Neural cell (in vitro differentiated cells): ENCODE data around the gene EMC7. TPM values are rescaled to one million over a fixed set of nuclear protein-coding genes. Genes with fewer than 3 reads are reported as not detected.

ENCODE experiments used
- H2AFZ ChIP-seq: fragments of 200-600, 300-800 bp; sonication (generic), shearing (Covaris generic); 2 replicates; pipeline ENCODE4 v1.6.0; 2014; ENCODE audit warnings: low read depth, mild to moderate bottlenecking, antibody characterized with exemption, low read length, moderate library complexity
- H3F3A ChIP-seq: fragments of 200-600 bp; shearing (Covaris generic); 2 replicates; pipeline ENCODE4 v1.6.1; 2016; ENCODE audit warnings: mild to moderate bottlenecking, moderate library complexity, mixed read lengths, antibody characterized with exemption, low read length; ENCODE audit not compliant: insufficient read depth, poor library complexity, severe bottlenecking
- H3K27ac ChIP-seq: fragments of 200-600, 300-800 bp; sonication (generic), shearing (Covaris generic); 2 replicates; pipeline ENCODE4 v1.5.1; 2014; ENCODE audit warnings: mild to moderate bottlenecking, low read length, moderate library complexity
- H3K27me3 ChIP-seq: fragments of 300-800, 200-600 bp; sonication (generic), shearing (Covaris generic); 2 replicates; pipeline ENCODE4 v1.6.0; 2014; ENCODE audit warnings: mild to moderate bottlenecking, low read depth, low read length, moderate library complexity; ENCODE audit not compliant: insufficient read depth
- H3K36me3 ChIP-seq: fragments of 300-800, 200-600 bp; sonication (generic), shearing (Covaris generic); 2 replicates; pipeline ENCODE4 v1.5.1; 2014; ENCODE audit warnings: mild to moderate bottlenecking, antibody characterized with exemption, low read length, moderate library complexity; ENCODE audit not compliant: insufficient read depth
- H3K4me2 ChIP-seq: fragments of 300-800, 200-600 bp; sonication (generic), shearing (Covaris generic); 2 replicates; pipeline ENCODE4 v1.6.0; 2014; ENCODE audit warnings: mild to moderate bottlenecking, low read length
- H3K4me3 ChIP-seq: fragments of 300-800, 200-600 bp; sonication (generic), shearing (Covaris generic); 2 replicates; pipeline ENCODE4 v1.5.1; 2014; ENCODE audit warnings: mild to moderate bottlenecking, low read length, moderate library complexity
- H3K79me2 ChIP-seq: fragments of 200-600 bp; shearing (Covaris generic); replicated peaks from 2 replicates; pipeline ENCODE4 v1.6.0; 2014; ENCODE audit warnings: mild to moderate bottlenecking, low read length, moderate library complexity; ENCODE audit not compliant: insufficient read depth
- H3K9ac ChIP-seq: fragments of 300-800, 200-600 bp; sonication (generic), shearing (Covaris generic); 2 replicates; pipeline ENCODE4 v1.6.1; 2016; ENCODE audit warnings: mild to moderate bottlenecking, low read length, mixed read lengths
- H3K9me2 ChIP-seq: fragments of 200-600 bp; shearing (Covaris generic); 2 replicates; pipeline ENCODE4 v1.6.1; 2016; ENCODE audit warnings: mild to moderate bottlenecking, low read length, mixed read lengths; ENCODE audit not compliant: insufficient read depth
- H3K9me3 ChIP-seq: fragments of 200-600, 300-800 bp; sonication (generic), shearing (Covaris generic); 2 replicates; pipeline ENCODE4 v1.6.1; 2016; ENCODE audit warnings: mild to moderate bottlenecking, mixed run types, low read length, moderate library complexity, mixed read lengths
- H4K20me1 ChIP-seq: fragments of 200-600 bp; shearing (Covaris generic); 2 replicates; pipeline ENCODE4 v1.6.1; 2016; ENCODE audit warnings: mild to moderate bottlenecking, mixed run types; ENCODE audit not compliant: insufficient read depth
- CTCF ChIP-seq: fragments of 450-650 bp; IDR thresholded peaks from 2 replicates; pipeline ENCODE4 v1.5.1; 2014; ENCODE audit warnings: antibody characterized with exemption, mild to moderate bottlenecking, moderate library complexity; ENCODE audit not compliant: poor library complexity, severe bottlenecking
- EP300 ChIP-seq: fragments of 450-650 bp; conservative IDR thresholded peaks from 2 replicates; pipeline ENCODE4 v1.6.1; 2014; ENCODE audit warnings: antibody characterized with exemption, mild to moderate bottlenecking, moderate library complexity; ENCODE audit not compliant: poor library complexity, severe bottlenecking
- EZH2 ChIP-seq: fragments of 200-600, 300-800 bp; shearing (Covaris generic), sonication (generic); IDR thresholded peaks from 2 replicates; pipeline ENCODE4 v1.6.1; 2014; ENCODE audit warnings: antibody characterized with exemption, low read length, borderline replicate concordance, mild to moderate bottlenecking; ENCODE audit not compliant: insufficient read depth, poor library complexity, severe bottlenecking
- MXI1 ChIP-seq: fragments of 450-650 bp; conservative IDR thresholded peaks from 2 replicates; pipeline ENCODE4 v1.6.1; 2014; ENCODE audit warnings: antibody characterized with exemption, mild to moderate bottlenecking; ENCODE audit not compliant: poor library complexity, severe bottlenecking
- POLR2AphosphoS5 ChIP-seq: IDR thresholded peaks from 2 replicates; pipeline ENCODE4 v1.6.1; 2012
- RAD21 ChIP-seq: fragments of 450-650 bp; conservative IDR thresholded peaks from 2 replicates; pipeline ENCODE4 v1.6.1; 2014; ENCODE audit warnings: antibody characterized with exemption, mild to moderate bottlenecking, moderate library complexity
- REST ChIP-seq: IDR thresholded peaks from 2 replicates; pipeline ENCODE4 v1.6.1; 2012; ENCODE audit warnings: borderline replicate concordance
- SMC3 ChIP-seq: fragments of 450-650 bp; conservative IDR thresholded peaks from 2 replicates; pipeline ENCODE4 v1.6.1; 2014; ENCODE audit warnings: antibody characterized with exemption, mild to moderate bottlenecking, moderate library complexity; ENCODE audit not compliant: poor library complexity
- TAF1 ChIP-seq: IDR thresholded peaks from 2 replicates; pipeline ENCODE4 v1.6.1; 2012; ENCODE audit warnings: low read depth
- polyA plus RNA-seq: library from polyadenylated mRNA; depleted of rRNA; stranded (reverse); fragments of >200 nt; gene quantifications from 2 replicates; pipeline ENCODE4 v1.2.3, GENCODE V29; 2014

EMC7 gene
- polyA plus RNA-seq, 1 donor from 2014 or later: 65.7 TPM

GRCh38 chr15:34133511-34133910 lies 31.8 kb upstream of the EMC7 start:
- Histone ChIP-seq H4K20me1 (no peaks in the 10 kb centered on the region), H2AFZ (no peak overlapping the region), H3K4me3 (no peak overlapping the region), H3K27me3 (no peaks in the 10 kb centered on the region), H3K4me2 (no peak overlapping the region), H3F3A (no peaks in the 10 kb centered on the region), H3K9me2 (no peaks in the 10 kb centered on the region), H3K36me3 (no peaks in the 10 kb centered on the region), H3K27ac (no peak overlapping the region), H3K79me2 (no peaks in the 10 kb centered on the region), H3K9me3 (no peaks in the 10 kb centered on the region), H3K9ac (no peak overlapping the region)
- TF ChIP-seq TAF1: no peak
- TF ChIP-seq MXI1: no peak
- no peak for TF ChIP-seq RAD21
- TF ChIP-seq SMC3: no peak
- TF ChIP-seq POLR2AphosphoS5: no peak
- TF ChIP-seq EP300: no peak
- no peak for TF ChIP-seq CTCF
- TF ChIP-seq EZH2: no peak
- no peak for TF ChIP-seq REST

- Histone ChIP-seq H3K27me3 (no peaks in the 10 kb centered on the region), H3F3A (no peaks in the 10 kb centered on the region), H3K27ac (no peak overlapping the region), H3K9ac (no peak overlapping the region), H3K9me2 (no peaks in the 10 kb centered on the region), H3K79me2 (no peaks in the 10 kb centered on the region), H4K20me1 (no peaks in the 10 kb centered on the region), H2AFZ (no peak overlapping the region), H3K4me3 (no peak overlapping the region), H3K36me3 (no peaks in the 10 kb centered on the region), H3K9me3 (no peaks in the 10 kb centered on the region), H3K4me2 (no peak overlapping the region)
- no peak for TF ChIP-seq TAF1
- TF ChIP-seq EZH2: no peak
- no peak for TF ChIP-seq SMC3
- TF ChIP-seq EP300: no peak
- TF ChIP-seq CTCF: no peak
- no peak for TF ChIP-seq REST
- no peak for TF ChIP-seq POLR2AphosphoS5
- no peak for TF ChIP-seq RAD21
- TF ChIP-seq MXI1: no peak
Measured at GRCh38 chr15:34132881-34133280, 31.2 kb upstream of the EMC7 start.
